ENCODE measurements around the gene TMED8. TPM values are rescaled to one million over a fixed set of nuclear protein-coding genes. Genes with fewer than 3 reads are reported as not detected.

Gene TMED8
- total RNA-seq, 6 experiments from 2014 or later: 5.7 to 7.0 (median 6.6) TPM

- Mint-ChIP-seq H3K27me3 (ENCODE audit: insufficient read depth) (no peaks in the 10 kb centered on the region; the same call in 1 of the 2 replicates), H3K4me3 (no peak overlapping the region), H3K36me3 (ENCODE audit: low read depth) (no peaks in the 10 kb centered on the region), H3K9me3 (no peaks in the 10 kb centered on the region), H3K27ac (no peak overlapping the region), H3K4me1 (ENCODE audit: low read depth) (no peaks in the 10 kb centered on the region)
- no peak for TF ChIP-seq CTCF (IDR thresholded peaks at IDR 0.05)
- no peak for DNase-seq
Measured at GRCh38 chr14:77359626-77360025, 17.3 kb downstream of the TMED8 start.

- no peak overlapping the region for H3K4me3 Mint-ChIP-seq
- no peaks in the 10 kb centered on the region for H3K36me3 Mint-ChIP-seq (ENCODE audit: low read depth)
- H3K27me3 Mint-ChIP-seq (ENCODE audit: insufficient read depth): no peaks in the 10 kb centered on the region; the same call in 1 of the 2 replicates
- no peak overlapping the region for H3K27ac Mint-ChIP-seq
- TF ChIP-seq CTCF (IDR thresholded peaks at IDR 0.05): no peak
- no peak for DNase-seq
- H3K9me3 Mint-ChIP-seq: no peaks in the 10 kb centered on the region
- no peaks in the 10 kb centered on the region for H3K4me1 Mint-ChIP-seq (ENCODE audit: low read depth)
Measured at GRCh38 chr14:77356899-77357298, 20.0 kb downstream of the TMED8 start.

- DNase-seq: no peak
- TF ChIP-seq CTCF (IDR thresholded peaks at IDR 0.05): no peak
- H3K27me3 Mint-ChIP-seq (ENCODE audit: insufficient read depth): no peaks in the 10 kb centered on the region; the same call in 1 of the 2 replicates
- H3K36me3 Mint-ChIP-seq (ENCODE audit: low read depth): no peaks in the 10 kb centered on the region
- no peaks in the 10 kb centered on the region for H3K4me1 Mint-ChIP-seq (ENCODE audit: low read depth)
- no peaks in the 10 kb centered on the region for H3K9me3 Mint-ChIP-seq
- no peak overlapping the region for H3K4me3 Mint-ChIP-seq
- no peak overlapping the region for H3K27ac Mint-ChIP-seq
Measured at GRCh38 chr14:77355811-77356210, 21.1 kb downstream of the TMED8 start.

GRCh38 chr14:77353469-77354141, 23.3 kb downstream of the TMED8 start:
- Mint-ChIP-seq H3K27ac (no peak overlapping the region), H3K36me3 (ENCODE audit: low read depth) (no peaks in the 10 kb centered on the region), H3K4me3 (no peak overlapping the region), H3K9me3 (no peaks in the 10 kb centered on the region), H3K4me1 (ENCODE audit: low read depth) (no peaks in the 10 kb centered on the region), H3K27me3 (ENCODE audit: insufficient read depth) (no peaks in the 10 kb centered on the region)
- no peak for DNase-seq
- TF ChIP-seq CTCF (IDR thresholded peaks at IDR 0.05): no peak

GRCh38 chr14:77347751-77348150, 29.1 kb downstream of the TMED8 start:
- no peak for TF ChIP-seq CTCF (IDR thresholded peaks at IDR 0.05)
- Mint-ChIP-seq H3K4me1 (ENCODE audit: low read depth) (peaks cover 8% of the 10 kb centered on the region), H3K27ac (no peak overlapping the region), H3K36me3 (ENCODE audit: low read depth) (peaks cover 6% of the 10 kb centered on the region; the same call in 1 of the 2 replicates), H3K4me3 (no peak overlapping the region), H3K27me3 (ENCODE audit: insufficient read depth) (no peaks in the 10 kb centered on the region), H3K9me3 (no peaks in the 10 kb centered on the region)
- no peak for DNase-seq

Measured in HFFc6 (cell line).